ENCODE data around the gene PGRMC1. TPM values are rescaled to one million over a fixed set of nuclear protein-coding genes. Genes with fewer than 3 reads are reported as not detected.
A peak's percentile ranks its signal among the peaks of the same experiment; 100 is the strongest.

The PGRMC1 gene
- total RNA-seq, 1 experiment from 2014 or later, result 83.3 TPM

- CTCF ChIA-PET, result no interaction called here
- DNase-seq (ENCODE audit: low read depth, low spot score) (no peak), ATAC-seq (no peak; the same call in 1 of the 2 replicates)
- POLR2A ChIA-PET, result no interaction called here
- H3K27ac ChIP-seq (ENCODE audit: low read length), result no peak overlapping the region
- in situ Hi-C loops (cut with HindIII; ENCODE audit: low pct_unique_long_range_greater_than_20kb, low sequenced_read_pairs) (no loop called here), intact Hi-C loops (cut with micrococcal nuclease; ENCODE audit: unreplicated experiment) (no loop called here)
- no peaks in the 10 kb centered on the region for H3K9me3 ChIP-seq (ENCODE audit: control insufficient read depth, insufficient read depth, low read depth, low read length)
- H3K4me3 ChIP-seq (ENCODE audit: low read depth in 2 of 2, low read length in 2 of 2), result no peak overlapping the region
- H3K36me3 ChIP-seq (ENCODE audit: control insufficient read depth, insufficient read depth, low read length), result no peaks in the 10 kb centered on the region
- TF ChIP-seq CTCF (IDR thresholded peaks at IDR 0.05) (no peak), REST (IDR thresholded peaks at IDR 0.05; ENCODE audit: insufficient read depth in 1 of 2, low read depth in 2 of 2, low read length in 1 of 2) (no peak), SIN3A (IDR thresholded peaks at IDR 0.05; ENCODE audit: borderline replicate concordance, insufficient read depth, low read depth, low read length) (no peak), POLR2AphosphoS5 (IDR thresholded peaks at IDR 0.05; ENCODE audit: low read depth, low read length) (no peak), TCF7L2 (IDR thresholded peaks at IDR 0.05; ENCODE audit: low read depth, low read length) (no peak)
- no TSS peak for BruUV-seq (replicated peaks)
- H3K4me1 ChIP-seq (ENCODE audit: control insufficient read depth, insufficient read depth, low read length), result peaks cover 4% of the 10 kb centered on the region; the same call in 1 of the 2 replicates
- no peaks in the 10 kb centered on the region; the same call in 1 of the 2 replicates for H3K27me3 ChIP-seq (ENCODE audit: control insufficient read depth, insufficient read depth, low read length)
Measured at GRCh38 chrX:119190091-119190681, 45.9 kb upstream of the PGRMC1 start.

- no peak overlapping the region for H3K27ac ChIP-seq (ENCODE audit: low read length)
- no peaks in the 10 kb centered on the region for H3K9me3 ChIP-seq (ENCODE audit: control insufficient read depth, insufficient read depth, low read depth, low read length)
- TF ChIP-seq TCF7L2 (IDR thresholded peaks at IDR 0.05; ENCODE audit: low read depth, low read length) (no peak), CTCF (IDR thresholded peaks at IDR 0.05) (no peak), POLR2AphosphoS5 (IDR thresholded peaks at IDR 0.05; ENCODE audit: low read depth, low read length) (no peak), SIN3A (IDR thresholded peaks at IDR 0.05; ENCODE audit: borderline replicate concordance, insufficient read depth, low read depth, low read length) (no peak), REST (IDR thresholded peaks at IDR 0.05; ENCODE audit: insufficient read depth in 1 of 2, low read depth in 2 of 2, low read length in 1 of 2) (no peak)
- in situ Hi-C loops (cut with HindIII; ENCODE audit: low pct_unique_long_range_greater_than_20kb, low sequenced_read_pairs) (no loop called here), intact Hi-C loops (cut with micrococcal nuclease; ENCODE audit: unreplicated experiment) (no loop called here)
- BruUV-seq (replicated peaks), result no TSS peak
- no peak overlapping the region for H3K4me3 ChIP-seq (ENCODE audit: low read depth in 2 of 2, low read length in 2 of 2)
- ChIA-PET CTCF (no interaction called here), POLR2A (no interaction called here)
- no peaks in the 10 kb centered on the region for H3K36me3 ChIP-seq (ENCODE audit: control insufficient read depth, insufficient read depth, low read length)
- no peaks in the 10 kb centered on the region; the same call in 1 of the 2 replicates for H3K27me3 ChIP-seq (ENCODE audit: control insufficient read depth, insufficient read depth, low read length)
- ATAC-seq (0 out of 2 replicates have a peak, but pooled peaks have one; percentile 22), DNase-seq (ENCODE audit: low read depth, low spot score) (no peak)
- peaks cover 4% of the 10 kb centered on the region; the same call in 1 of the 2 replicates for H3K4me1 ChIP-seq (ENCODE audit: control insufficient read depth, insufficient read depth, low read length)
Measured at GRCh38 chrX:119190831-119191230, 45.3 kb upstream of the PGRMC1 start.

Measured in Panc1 (cell line).